Activated CD8-positive, alpha-beta T cell treated with anti-CD3 and anti-CD28 coated beads for 36 hours (primary cell): ENCODE results near the gene MRPL34. TPM values are rescaled to one million over a fixed set of nuclear protein-coding genes. Genes with fewer than 3 reads are reported as not detected.
A peak's percentile ranks its signal among the peaks of the same experiment; 100 is the strongest.
"Not testable (repeated sequence)": the region's sequence is repeated elsewhere in the genome, so short reads cannot be mapped to it uniquely, and the experiment has no call there.

Experiments
- ATAC-seq: fragments of 200-7000 bp; cut with Tn5 transposase; one replicate; pipeline ENCODE4 v1.10.0; 2021; ENCODE audit warnings: mild to moderate bottlenecking, moderate library complexity
- CTCF ChIA-PET: fragments of 350-600 bp; sonication (Branson Sonifier 250); formaldehyde crosslinking; loops from one replicate; lab custom pipeline; 2021; ENCODE audit warnings: antibody characterized with exemption; lab: Charles Lee
- POLR2A ChIA-PET: fragments of 350-600 bp; sonication (Branson Sonifier 250); formaldehyde crosslinking; loops from one replicate; lab custom pipeline; 2021; ENCODE audit warnings: antibody characterized with exemption; lab: Charles Lee
- DNase-seq: peaks from one replicate; pipeline ENCODE4 v3.0.0-alpha.2; 2020
- H3K27ac Mint-ChIP-seq: one replicate; pipeline ENCODE4 v1.8.0; 2021; ENCODE audit warnings: mild to moderate bottlenecking, mixed read lengths
- H3K27me3 Mint-ChIP-seq: one replicate; pipeline ENCODE4 v1.8.0; 2021; ENCODE audit warnings: mixed read lengths
- H3K36me3 Mint-ChIP-seq: one replicate; pipeline ENCODE4 v1.8.0; 2021; ENCODE audit warnings: low read depth, mixed read lengths
- H3K4me1 Mint-ChIP-seq: one replicate; pipeline ENCODE4 v1.8.0; 2021; ENCODE audit warnings: low read depth, mixed read lengths
- H3K4me3 Mint-ChIP-seq: one replicate; pipeline ENCODE4 v1.8.0; 2021; ENCODE audit warnings: mild to moderate bottlenecking, moderate library complexity, mixed read lengths
- H3K9me3 Mint-ChIP-seq: one replicate; pipeline ENCODE4 v1.8.0; 2021; ENCODE audit warnings: mixed read lengths
- CTCF ChIP-seq: fragments of 200-600 bp; IDR thresholded peaks from one replicate; pipeline ENCODE4 v1.8.0; 2022; ENCODE audit warnings: antibody characterized with exemption, mild to moderate bottlenecking
- intact Hi-C: fragments of 100-400 bp; cut with micrococcal nuclease; formaldehyde crosslinking; loops from one replicate; pipeline ENCODE4 v1.10.0; 2022
- total RNA-seq, 2 experiments: library from RNA; stranded (reverse); gene quantifications; one replicate each; pipeline ENCODE4 v1.2.3, GENCODE V29; 2021

MRPL34 gene
- total RNA-seq, 2 experiments from 2014 or later: 101 to 107 TPM

- Mint-ChIP-seq H3K27ac (peak overlapping the region; percentile 85), H3K36me3 (peaks cover 5% of the 10 kb centered on the region), H3K9me3 (no peaks in the 10 kb centered on the region), H3K4me1 (peaks cover 7% of the 10 kb centered on the region), H3K27me3 (no peaks in the 10 kb centered on the region), H3K4me3 (peak overlapping the region; percentile 90)
- DNase-seq (peak; percentile 87), ATAC-seq (peak; percentile 97)
- intact Hi-C loops: no loop called here
- ChIA-PET CTCF (interaction anchor here (0.6 to 4.9 kb wide), 14 partner anchors 10 to 127 kb away, joined by 3 to 34 read pairs (median 4); partner anchors contain the start of genes ABHD8, ANKLE1, ANO8 and BABAM1), POLR2A (interaction anchor here (0.6 to 4.9 kb wide), 8 partner anchors 11 to 163 kb away, joined by 3 to 41 read pairs (median 6); partner anchors contain the start of genes ABHD8, ANKLE1, BABAM1 and DDA1)
- peak; percentile 81 for TF ChIP-seq CTCF
Observed at GRCh38 chr19:17292301-17293074, 13.2 kb upstream of the MRPL34 start.

- no peak for DNase-seq
- intact Hi-C loops: no loop called here
- no peak for TF ChIP-seq CTCF
Observed at GRCh38 chr19:17293605-17294004, 12.1 kb upstream of the MRPL34 start.

GRCh38 chr19:17294051-17294891 is 11.4 kb upstream of the MRPL34 start:
- POLR2A ChIA-PET: interaction anchor here (1.1 to 4.9 kb wide), 5 partner anchors 10 to 112 kb away, joined by 3 to 41 read pairs (median 5); partner anchors contain the start of genes ABHD8, ANKLE1, BST2 and MRPL34
- intact Hi-C loops: no loop called here
- CTCF ChIA-PET: interaction anchor here (4.1 to 4.9 kb wide), 2 partner anchors 10 to 12 kb away, joined by 27 to 34 read pairs; partner anchors contain the start of genes ABHD8, ANKLE1 and MRPL34
- TF ChIP-seq CTCF: no peak
- Mint-ChIP-seq H3K4me1 (peaks cover 7% of the 10 kb centered on the region), H3K9me3 (peaks cover 4% of the 10 kb centered on the region), H3K36me3 (peaks cover 13% of the 10 kb centered on the region), H3K27ac (no peak overlapping the region), H3K27me3 (no peaks in the 10 kb centered on the region), H3K4me3 (no peak overlapping the region)
- ATAC-seq (no peak), DNase-seq (peak; percentile 70)

More at GRCh38 chr19:17293605-17294004, 12.1 kb upstream of the MRPL34 start:
- Mint-ChIP-seq H3K27me3 (no peaks in the 10 kb centered on the region), H3K4me3 (no peak overlapping the region), H3K4me1 (peaks cover 7% of the 10 kb centered on the region), H3K36me3 (peaks cover 11% of the 10 kb centered on the region), H3K27ac (no peak overlapping the region), H3K9me3 (peaks cover 4% of the 10 kb centered on the region)
- no peak for ATAC-seq
- CTCF ChIA-PET: interaction anchor here (0.8 to 4.9 kb wide), 10 partner anchors 11 to 97 kb away, joined by 3 to 34 read pairs (median 4); partner anchors contain the start of genes ABHD8, ANKLE1, BABAM1 and DDA1
- POLR2A ChIA-PET: interaction anchor here (0.6 to 4.9 kb wide), 6 partner anchors 11 to 112 kb away, joined by 3 to 41 read pairs (median 4); partner anchors contain the start of genes ABHD8, ANKLE1, BST2 and MRPL34

GRCh38 chr19:17295551-17295950 is 10.1 kb upstream of the MRPL34 start:
- intact Hi-C loops, H3K9me3 Mint-ChIP-seq, ATAC-seq, POLR2A ChIA-PET, DNase-seq, H3K27me3 Mint-ChIP-seq, H3K27ac Mint-ChIP-seq, H3K4me3 Mint-ChIP-seq, H3K4me1 Mint-ChIP-seq: not testable (repeated sequence)
- peaks cover 13% of the 10 kb centered on the region for H3K36me3 Mint-ChIP-seq
- CTCF ChIA-PET: interaction anchor here (1.0 kb wide), 1 partner anchor 60 kb away, joined by 3 read pairs; no protein-coding TSS in a partner anchor

GRCh38 chr19:17296273-17296672 is 9.4 kb upstream of the MRPL34 start:
- ChIA-PET POLR2A (no interaction called here), CTCF (interaction anchor here (1.0 kb wide), 1 partner anchor 61 kb away, joined by 3 read pairs; no protein-coding TSS in a partner anchor)
- intact Hi-C loops: no loop called here
- H3K9me3 Mint-ChIP-seq: peaks cover 4% of the 10 kb centered on the region
- DNase-seq (peak; percentile 47), ATAC-seq (no peak)
- H3K4me1 Mint-ChIP-seq: peaks cover 7% of the 10 kb centered on the region
- peaks cover 13% of the 10 kb centered on the region for H3K36me3 Mint-ChIP-seq
- no peak overlapping the region for H3K4me3 Mint-ChIP-seq
- no peaks in the 10 kb centered on the region for H3K27me3 Mint-ChIP-seq
- no peak for TF ChIP-seq CTCF
- H3K27ac Mint-ChIP-seq: peak overlapping the region; percentile 5
